Tibial nerve (tissue), 3 donors: ENCODE results near the gene MEGF6.

Source experiments
- POLR2A ChIP-seq, 2 donors: fragments of 450-650 bp; IDR thresholded peaks; one replicate each; pipeline ENCODE4 v1.6.1; 2017; ENCODE audit warnings: antibody characterized with exemption in 2 of 2, mild to moderate bottlenecking in 2 of 2, moderate library complexity in 2 of 2
- TF ChIP-seq, protein P1 (sequence below), 5 experiments: fragments of 200-600 bp in 3 of 5; fragments of 450-650 bp in 2 of 5; sonication (generic) in 3 of 5; IDR thresholded peaks; one replicate each; pipeline ENCODE4 v1.5.1; 2016 to 2019; ENCODE audit warnings: antibody characterized with exemption in 5 of 5, mild to moderate bottlenecking in 3 of 5, moderate library complexity in 2 of 5

DNA sequence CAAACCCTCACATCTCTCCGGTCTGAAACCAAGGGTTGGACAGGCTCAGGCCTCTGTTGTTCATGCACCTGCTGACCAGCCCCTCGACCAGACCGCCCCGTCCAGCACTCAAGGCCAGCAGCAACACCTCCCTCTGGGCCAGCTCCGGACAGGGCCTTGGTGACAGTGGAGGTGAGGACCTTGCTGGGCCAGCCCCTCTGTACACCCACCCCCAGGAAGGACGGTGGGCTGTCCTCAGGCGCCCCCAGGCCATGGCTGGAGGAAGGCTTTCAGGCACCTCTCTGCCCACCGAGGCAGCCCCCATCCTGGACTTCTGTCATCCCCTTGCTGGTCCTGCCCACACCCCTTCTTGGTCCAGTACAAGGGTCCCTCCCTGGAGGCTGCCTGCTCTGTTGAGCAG lies 48.6 kb downstream of the MEGF6 start:
- TF ChIP-seq, protein P1, sequence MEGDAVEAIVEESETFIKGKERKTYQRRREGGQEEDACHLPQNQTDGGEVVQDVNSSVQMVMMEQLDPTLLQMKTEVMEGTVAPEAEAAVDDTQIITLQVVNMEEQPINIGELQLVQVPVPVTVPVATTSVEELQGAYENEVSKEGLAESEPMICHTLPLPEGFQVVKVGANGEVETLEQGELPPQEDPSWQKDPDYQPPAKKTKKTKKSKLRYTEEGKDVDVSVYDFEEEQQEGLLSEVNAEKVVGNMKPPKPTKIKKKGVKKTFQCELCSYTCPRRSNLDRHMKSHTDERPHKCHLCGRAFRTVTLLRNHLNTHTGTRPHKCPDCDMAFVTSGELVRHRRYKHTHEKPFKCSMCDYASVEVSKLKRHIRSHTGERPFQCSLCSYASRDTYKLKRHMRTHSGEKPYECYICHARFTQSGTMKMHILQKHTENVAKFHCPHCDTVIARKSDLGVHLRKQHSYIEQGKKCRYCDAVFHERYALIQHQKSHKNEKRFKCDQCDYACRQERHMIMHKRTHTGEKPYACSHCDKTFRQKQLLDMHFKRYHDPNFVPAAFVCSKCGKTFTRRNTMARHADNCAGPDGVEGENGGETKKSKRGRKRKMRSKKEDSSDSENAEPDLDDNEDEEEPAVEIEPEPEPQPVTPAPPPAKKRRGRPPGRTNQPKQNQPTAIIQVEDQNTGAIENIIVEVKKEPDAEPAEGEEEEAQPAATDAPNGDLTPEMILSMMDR (IDR thresholded peaks at IDR 0.05): no peak
- TF ChIP-seq POLR2A (IDR thresholded peaks at IDR 0.05): no peak
